ENCODE results near the gene TMPRSS11B.
A peak's percentile ranks its signal among the peaks of the same experiment; 100 is the strongest.

TMPRSS11B gene

GRCh38 chr4:68278029-68278428, 32.5 kb upstream of the TMPRSS11B start:
- no peak for DNase-seq (ENCODE audit: low read depth)

DNA sequence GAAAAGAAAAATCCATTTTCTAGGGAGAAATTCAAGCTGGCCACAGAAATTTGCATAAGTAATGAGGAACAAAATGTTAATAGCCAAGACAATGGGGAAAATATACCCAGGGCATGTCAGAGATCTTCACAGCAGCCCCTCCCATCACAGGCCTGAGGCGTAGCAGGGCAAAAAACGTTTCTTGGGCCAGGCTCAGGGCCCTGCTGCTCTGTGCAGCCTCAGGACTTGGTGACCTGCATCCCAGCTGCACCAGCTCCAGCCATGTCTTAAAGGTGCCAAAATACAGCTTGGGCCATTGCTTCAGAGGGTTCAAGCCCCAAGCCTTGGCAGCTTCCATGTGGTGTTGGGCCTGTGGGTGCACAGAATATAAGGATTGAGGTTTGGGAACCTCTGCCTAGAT, 32.1 kb upstream of the TMPRSS11B start:
- no peak overlapping the region for H3K4me3 ChIP-seq (ENCODE audit: low read length)
- TF ChIP-seq, protein P1, sequence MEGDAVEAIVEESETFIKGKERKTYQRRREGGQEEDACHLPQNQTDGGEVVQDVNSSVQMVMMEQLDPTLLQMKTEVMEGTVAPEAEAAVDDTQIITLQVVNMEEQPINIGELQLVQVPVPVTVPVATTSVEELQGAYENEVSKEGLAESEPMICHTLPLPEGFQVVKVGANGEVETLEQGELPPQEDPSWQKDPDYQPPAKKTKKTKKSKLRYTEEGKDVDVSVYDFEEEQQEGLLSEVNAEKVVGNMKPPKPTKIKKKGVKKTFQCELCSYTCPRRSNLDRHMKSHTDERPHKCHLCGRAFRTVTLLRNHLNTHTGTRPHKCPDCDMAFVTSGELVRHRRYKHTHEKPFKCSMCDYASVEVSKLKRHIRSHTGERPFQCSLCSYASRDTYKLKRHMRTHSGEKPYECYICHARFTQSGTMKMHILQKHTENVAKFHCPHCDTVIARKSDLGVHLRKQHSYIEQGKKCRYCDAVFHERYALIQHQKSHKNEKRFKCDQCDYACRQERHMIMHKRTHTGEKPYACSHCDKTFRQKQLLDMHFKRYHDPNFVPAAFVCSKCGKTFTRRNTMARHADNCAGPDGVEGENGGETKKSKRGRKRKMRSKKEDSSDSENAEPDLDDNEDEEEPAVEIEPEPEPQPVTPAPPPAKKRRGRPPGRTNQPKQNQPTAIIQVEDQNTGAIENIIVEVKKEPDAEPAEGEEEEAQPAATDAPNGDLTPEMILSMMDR (conservative IDR thresholded peaks at IDR 0.05; ENCODE audit: low read length), result no peak
- DNase-seq (ENCODE audit: low read depth), result no peak

More at GRCh38 chr4:68278029-68278428, 32.5 kb upstream of the TMPRSS11B start:
- TF ChIP-seq, protein P1 (conservative IDR thresholded peaks at IDR 0.05; ENCODE audit: low read length), result no peak
- H3K4me3 ChIP-seq (ENCODE audit: low read length), result no peak overlapping the region

DNA sequence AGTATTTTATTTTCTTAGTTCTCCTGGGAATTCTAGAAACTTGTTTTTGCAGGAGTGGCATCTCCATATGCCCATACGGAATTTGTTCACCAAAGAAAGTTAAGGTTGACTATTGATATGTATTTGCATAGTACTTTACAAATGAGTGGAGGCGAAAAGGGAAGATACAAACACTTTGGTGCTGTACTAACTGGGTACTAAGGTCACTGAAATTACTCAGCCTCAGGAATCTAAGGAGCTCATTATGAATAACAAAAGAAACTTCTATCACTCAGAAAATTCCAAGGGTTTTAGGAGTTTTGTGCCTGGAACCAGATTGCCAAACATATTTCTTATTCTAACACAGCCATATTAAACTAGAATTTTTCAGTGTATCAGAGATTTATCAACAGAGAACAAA, 27.4 kb upstream of the TMPRSS11B start:
- no peak overlapping the region for H3K4me3 ChIP-seq (ENCODE audit: low read length)
- TF ChIP-seq, protein P1 (conservative IDR thresholded peaks at IDR 0.05; ENCODE audit: low read length), result no peak
- DNase-seq (ENCODE audit: low read depth), result peak; percentile 33

GRCh38 chr4:68272380-68272779, 26.9 kb upstream of the TMPRSS11B start:
- TF ChIP-seq, protein P1 (conservative IDR thresholded peaks at IDR 0.05; ENCODE audit: low read length), result no peak
- peak; percentile 49 for DNase-seq (ENCODE audit: low read depth)
- H3K4me3 ChIP-seq (ENCODE audit: low read length), result peak overlapping the region; percentile 53

DNA sequence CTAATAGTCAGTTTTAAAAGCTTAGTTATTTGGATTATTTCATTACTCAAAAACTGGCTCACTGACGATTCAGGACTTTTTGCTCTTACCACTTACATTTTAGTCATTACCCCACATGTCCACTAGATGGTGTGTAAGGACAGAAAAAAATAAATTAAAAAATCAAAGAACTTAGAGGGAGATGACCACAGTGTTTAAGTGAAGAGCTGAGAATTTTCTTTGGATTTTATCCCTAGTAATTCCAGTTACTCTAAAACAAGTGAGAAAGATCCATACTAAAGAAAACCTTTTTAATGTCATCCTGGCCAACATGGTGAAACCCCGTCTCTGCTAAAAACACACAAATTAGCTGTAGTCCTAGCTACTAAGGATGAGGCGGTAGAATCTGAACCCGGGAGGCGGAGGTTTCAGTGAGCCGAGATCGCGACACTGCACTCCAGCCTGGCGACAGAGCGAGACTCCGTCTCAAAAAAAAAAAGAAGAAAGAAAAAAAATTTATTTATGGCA, 26.4 kb upstream of the TMPRSS11B start:
- TF ChIP-seq, protein P1 (conservative IDR thresholded peaks at IDR 0.05; ENCODE audit: low read length), result peak; percentile 75
- H3K4me3 ChIP-seq (ENCODE audit: low read length), result peak overlapping the region; percentile 53
- DNase-seq (ENCODE audit: low read depth), result peak; percentile 71

- no peak overlapping the region for H3K4me3 ChIP-seq (ENCODE audit: low read length)
- DNase-seq (ENCODE audit: low read depth), result peak; percentile 1
- TF ChIP-seq, protein P1 (conservative IDR thresholded peaks at IDR 0.05; ENCODE audit: low read length), result no peak
These were observed 22.0 kb upstream of the TMPRSS11B start for GRCh38 chr4:68267433-68267944.

DNA sequence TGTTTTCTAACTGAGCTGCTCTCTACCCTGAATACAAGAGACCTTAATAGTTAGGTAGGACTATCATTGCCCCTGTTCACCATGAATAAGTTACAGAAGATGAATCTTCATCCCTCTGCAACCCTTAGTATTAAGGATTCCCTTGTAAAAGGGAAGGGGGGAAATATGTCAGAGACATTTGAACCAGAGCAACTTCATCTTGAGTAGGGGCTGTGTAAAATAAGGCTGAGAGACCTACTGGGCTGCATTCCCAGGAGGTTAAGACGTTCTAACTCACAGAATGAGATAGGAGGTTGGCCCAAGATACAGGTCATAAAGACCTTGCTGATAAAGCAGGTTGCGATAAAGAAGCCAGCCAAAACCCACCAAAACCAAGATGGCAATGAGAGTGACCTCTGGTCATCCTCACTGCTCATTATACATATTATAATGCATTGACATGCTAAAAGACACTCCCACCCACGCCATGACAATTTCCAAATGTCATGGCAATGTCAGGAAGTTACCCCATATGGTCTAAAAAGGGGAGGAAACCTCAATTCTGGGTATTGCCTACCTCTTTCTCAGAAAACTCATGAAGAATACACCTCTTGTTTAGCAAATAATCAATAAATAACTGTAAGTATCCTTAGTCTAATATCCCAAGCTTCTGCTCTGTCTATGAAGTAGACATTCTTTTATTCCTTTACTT, 19.5 kb upstream of the TMPRSS11B start:
- H3K4me3 ChIP-seq (ENCODE audit: low read length), result no peak overlapping the region
- DNase-seq (ENCODE audit: low read depth), result no peak
- TF ChIP-seq, protein P1 (conservative IDR thresholded peaks at IDR 0.05; ENCODE audit: low read length), result no peak

Measured in AG10803 (cell line).